Glutamatergic neuron (in vitro differentiated cells): ENCODE measurements around the gene PTPRN. TPM values are rescaled to one million over a fixed set of nuclear protein-coding genes. Genes with fewer than 3 reads are reported as not detected.
A peak's percentile ranks its signal among the peaks of the same experiment; 100 is the strongest.
"Not testable (repeated sequence)": the region's sequence is repeated elsewhere in the genome, so short reads cannot be mapped to it uniquely, and the experiment has no call there.

Experiments
- DNase-seq: peaks from one replicate; pipeline ENCODE4 v3.0.0; 2022
- H3K27ac Mint-ChIP-seq: one replicate; pipeline ENCODE4 v1.8.0; 2020; ENCODE audit warnings: mild to moderate bottlenecking, mixed read lengths, inconsistent platforms; ENCODE audit not compliant: unreplicated experiment
- H3K27me3 Mint-ChIP-seq: one replicate; pipeline ENCODE4 v1.8.0; 2020; ENCODE audit warnings: mild to moderate bottlenecking, moderate library complexity, mixed read lengths, inconsistent platforms; ENCODE audit not compliant: unreplicated experiment
- H3K36me3 Mint-ChIP-seq: one replicate; pipeline ENCODE4 v1.8.0; 2020; ENCODE audit warnings: mild to moderate bottlenecking, mixed read lengths, inconsistent platforms; ENCODE audit not compliant: unreplicated experiment
- H3K4me1 Mint-ChIP-seq: one replicate; pipeline ENCODE4 v1.8.0; 2020; ENCODE audit warnings: mild to moderate bottlenecking, low read depth, mixed read lengths, inconsistent platforms; ENCODE audit not compliant: unreplicated experiment
- H3K4me3 Mint-ChIP-seq: one replicate; pipeline ENCODE4 v1.8.0; 2020; ENCODE audit warnings: mild to moderate bottlenecking, mixed read lengths, inconsistent platforms; ENCODE audit not compliant: unreplicated experiment
- H3K9me3 Mint-ChIP-seq: one replicate; pipeline ENCODE4 v1.8.0; 2020; ENCODE audit warnings: mild to moderate bottlenecking, moderate library complexity, mixed read lengths, inconsistent platforms; ENCODE audit not compliant: unreplicated experiment
- total RNA-seq: library from RNA; stranded (reverse); fragmentation: NEBNext Ultra II Directional; extraction: Animal tissue kit (Norgen Biotek cat#: 25700); gene quantifications from one replicate; pipeline ENCODE4 v1.2.1, GENCODE V29; 2021; ENCODE audit not compliant: unreplicated experiment
- TF ChIP-seq, protein P1 (sequence below): fragments of 200-600 bp; sonication (generic); IDR thresholded peaks from one replicate; pipeline ENCODE4 v1.5.0; 2021; ENCODE audit not compliant: partially characterized antibody, unreplicated experiment

Gene PTPRN
- total RNA-seq, 1 donor from 2014 or later: 104 TPM

- Mint-ChIP-seq H3K4me1 (no peaks in the 10 kb centered on the region), H3K27me3 (peaks cover 8% of the 10 kb centered on the region), H3K4me3 (no peak overlapping the region), H3K27ac (no peak overlapping the region), H3K9me3 (peaks cover 1% of the 10 kb centered on the region), H3K36me3 (no peaks in the 10 kb centered on the region)
- DNase-seq: no peak
- TF ChIP-seq, protein P1, sequence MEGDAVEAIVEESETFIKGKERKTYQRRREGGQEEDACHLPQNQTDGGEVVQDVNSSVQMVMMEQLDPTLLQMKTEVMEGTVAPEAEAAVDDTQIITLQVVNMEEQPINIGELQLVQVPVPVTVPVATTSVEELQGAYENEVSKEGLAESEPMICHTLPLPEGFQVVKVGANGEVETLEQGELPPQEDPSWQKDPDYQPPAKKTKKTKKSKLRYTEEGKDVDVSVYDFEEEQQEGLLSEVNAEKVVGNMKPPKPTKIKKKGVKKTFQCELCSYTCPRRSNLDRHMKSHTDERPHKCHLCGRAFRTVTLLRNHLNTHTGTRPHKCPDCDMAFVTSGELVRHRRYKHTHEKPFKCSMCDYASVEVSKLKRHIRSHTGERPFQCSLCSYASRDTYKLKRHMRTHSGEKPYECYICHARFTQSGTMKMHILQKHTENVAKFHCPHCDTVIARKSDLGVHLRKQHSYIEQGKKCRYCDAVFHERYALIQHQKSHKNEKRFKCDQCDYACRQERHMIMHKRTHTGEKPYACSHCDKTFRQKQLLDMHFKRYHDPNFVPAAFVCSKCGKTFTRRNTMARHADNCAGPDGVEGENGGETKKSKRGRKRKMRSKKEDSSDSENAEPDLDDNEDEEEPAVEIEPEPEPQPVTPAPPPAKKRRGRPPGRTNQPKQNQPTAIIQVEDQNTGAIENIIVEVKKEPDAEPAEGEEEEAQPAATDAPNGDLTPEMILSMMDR: no peak
Measured at GRCh38 chr2:219266232-219266631, 43.0 kb downstream of the PTPRN start.

- H3K36me3 Mint-ChIP-seq: no peaks in the 10 kb centered on the region
Measured at GRCh38 chr2:219261024-219261855, 48.0 kb downstream of the PTPRN start.

GRCh38 chr2:219258942-219259341 is 50.3 kb downstream of the PTPRN start:
- not testable (repeated sequence) for DNase-seq, H3K36me3 Mint-ChIP-seq, H3K4me1 Mint-ChIP-seq, H3K4me3 Mint-ChIP-seq, H3K9me3 Mint-ChIP-seq, H3K27ac Mint-ChIP-seq
- H3K27me3 Mint-ChIP-seq: peaks cover 10% of the 10 kb centered on the region

More at GRCh38 chr2:219261024-219261855, 48.0 kb downstream of the PTPRN start:
- H3K27ac Mint-ChIP-seq: no peak overlapping the region
- no peak for DNase-seq
- TF ChIP-seq, protein P1: no peak
- H3K4me1 Mint-ChIP-seq: no peaks in the 10 kb centered on the region
- H3K9me3 Mint-ChIP-seq: peaks cover 4% of the 10 kb centered on the region
- no peak overlapping the region for H3K4me3 Mint-ChIP-seq
- H3K27me3 Mint-ChIP-seq: peaks cover 5% of the 10 kb centered on the region

- TF ChIP-seq, protein P1: no peak
- H3K4me3 Mint-ChIP-seq: peak overlapping the region; percentile 76
- DNase-seq: no peak
- peaks cover 10% of the 10 kb centered on the region for H3K27me3 Mint-ChIP-seq
- no peaks in the 10 kb centered on the region for H3K36me3 Mint-ChIP-seq
- H3K9me3 Mint-ChIP-seq: peaks cover 7% of the 10 kb centered on the region
- peaks cover 16% of the 10 kb centered on the region for H3K4me1 Mint-ChIP-seq
- no peak overlapping the region for H3K27ac Mint-ChIP-seq
Measured at GRCh38 chr2:219254590-219255201, 54.5 kb downstream of the PTPRN start.

GRCh38 chr2:219253753-219254589 is 55.2 kb downstream of the PTPRN start, which contains the start of gene TUBA4A:
TUBA4A (minus strand) TSS chr2:219253918; CDS start chr2:219253858, 60 bp downstream.
- peak; percentile 68 for DNase-seq
- H3K27me3 Mint-ChIP-seq: peaks cover 10% of the 10 kb centered on the region
- H3K9me3 Mint-ChIP-seq: peaks cover 7% of the 10 kb centered on the region
- no peaks in the 10 kb centered on the region for H3K36me3 Mint-ChIP-seq
- H3K27ac Mint-ChIP-seq: no peak within 1 kb of the TSS
- TF ChIP-seq, protein P1: no peak
- peaks cover 22% of the 10 kb centered on the region for H3K4me1 Mint-ChIP-seq
- H3K4me3 Mint-ChIP-seq: peak within 1 kb of the TSS; percentile 88
